DND-41 (cell line): ENCODE results near the gene GABRA4.

Experiments
- ATAC-seq: fragments of 200-7000 bp; cut with Tn5 transposase; 3 replicates; pipeline ENCODE4 v1.9.1; 2021; ENCODE audit warnings: low read depth; ENCODE audit not compliant: insufficient read depth
- DNase-seq: peaks from one replicate; pipeline ENCODE4 v3.0.0-alpha.2; 2020
- H2AFZ ChIP-seq: 2 replicates; pipeline ENCODE4 v1.6.0; 2012; ENCODE audit warnings: low read depth, low read length
- H3K27ac ChIP-seq: 2 replicates; pipeline ENCODE4 v1.5.1; 2012; ENCODE audit warnings: low read length, inconsistent platforms
- H3K27me3 ChIP-seq: fragments of 200-600 bp; sonication (generic); 2 replicates; pipeline ENCODE4 v1.6.0; 2012; ENCODE audit warnings: low read length, mild to moderate bottlenecking, inconsistent platforms; ENCODE audit not compliant: insufficient read depth, poor library complexity
- H3K36me3 ChIP-seq: 2 replicates; pipeline ENCODE4 v1.5.1; 2012; ENCODE audit warnings: low read length, inconsistent platforms; ENCODE audit not compliant: insufficient read depth
- H3K4me1 ChIP-seq: 2 replicates; pipeline ENCODE4 v1.5.1; 2012; ENCODE audit warnings: mild to moderate bottlenecking, low read length; ENCODE audit not compliant: insufficient read depth
- H3K4me2 ChIP-seq: 2 replicates; pipeline ENCODE4 v1.6.0; 2012; ENCODE audit warnings: mild to moderate bottlenecking, moderate library complexity, low read length, inconsistent platforms; ENCODE audit not compliant: insufficient read depth
- H3K4me3 ChIP-seq, 2 experiments: fragments of 200-600 bp in 1 of 2; shearing (Covaris generic) in 1 of 2; 2 replicates each; pipeline ENCODE4 v1.5.1; 2012 to 2016; ENCODE audit warnings: inconsistent platforms in 2 of 2, low read length in 2 of 2, mild to moderate bottlenecking in 2 of 2, low read depth in 1 of 2, moderate library complexity in 1 of 2
- H3K79me2 ChIP-seq: 2 replicates; pipeline ENCODE4 v1.6.0; 2012; ENCODE audit warnings: low read length, inconsistent platforms; ENCODE audit not compliant: insufficient read depth
- H3K9ac ChIP-seq: 2 replicates; pipeline ENCODE4 v1.6.0; 2012; ENCODE audit warnings: low read depth, mild to moderate bottlenecking, inconsistent platforms, low read length, moderate library complexity
- H3K9me3 ChIP-seq: 2 replicates; pipeline ENCODE4 v1.5.1; 2012; ENCODE audit warnings: low read length, moderate library complexity, mild to moderate bottlenecking, inconsistent platforms; ENCODE audit not compliant: insufficient read depth, severe bottlenecking
- H4K20me1 ChIP-seq: 2 replicates; pipeline ENCODE4 v1.6.0; 2012; ENCODE audit warnings: low read length; ENCODE audit not compliant: insufficient read depth
- EZH2 ChIP-seq: IDR thresholded peaks from 3 replicates; pipeline ENCODE4 v1.6.1; 2012; ENCODE audit warnings: borderline replicate concordance, low read depth, mild to moderate bottlenecking, moderate library complexity, low read length, inconsistent platforms; ENCODE audit not compliant: severe bottlenecking

The GABRA4 gene

GRCh38 chr4:46870411-46870810 is 123.0 kb downstream of the GABRA4 start:
- ATAC-seq (no peak), DNase-seq (no peak)
- H3K36me3 ChIP-seq: no peaks in the 10 kb centered on the region
- H4K20me1 ChIP-seq: no peaks in the 10 kb centered on the region
- H3K27me3 ChIP-seq: no peaks in the 10 kb centered on the region
- H3K4me2 ChIP-seq: no peak overlapping the region
- no peaks in the 10 kb centered on the region for H3K79me2 ChIP-seq
- no peak for TF ChIP-seq EZH2
- no peak overlapping the region for H3K4me3 ChIP-seq
- no peak overlapping the region for H3K27ac ChIP-seq
- H3K9ac ChIP-seq: no peak overlapping the region
- no peaks in the 10 kb centered on the region for H3K4me1 ChIP-seq
- H3K9me3 ChIP-seq: no peaks in the 10 kb centered on the region
- no peak overlapping the region for H2AFZ ChIP-seq
